SU-DHL-6 (cell line): Measurements from ENCODE around the gene SH3BGRL2.

Source experiments
- H2AFZ ChIP-seq: fragments of 200-600 bp; sonication (generic); 2 replicates; pipeline ENCODE4 v1.6.1; 2014; ENCODE audit warnings: low read depth, mild to moderate bottlenecking, moderate library complexity, mixed read lengths, antibody characterized with exemption, low read length; ENCODE audit not compliant: severe bottlenecking
- H3F3A ChIP-seq: fragments of 200-600 bp; shearing (Covaris generic); 2 replicates; pipeline ENCODE4 v1.6.0; 2016; ENCODE audit warnings: antibody characterized with exemption, mild to moderate bottlenecking; ENCODE audit not compliant: insufficient read depth
- H3K27ac ChIP-seq: fragments of 200-600 bp; sonication (generic); 2 replicates; pipeline ENCODE4 v1.5.1; 2016; ENCODE audit warnings: low read depth, mild to moderate bottlenecking, low read length, moderate library complexity, mixed read lengths
- H3K27me3 ChIP-seq: fragments of 200-600 bp; sonication (generic), shearing (Covaris generic); 2 replicates; pipeline ENCODE4 v1.6.0; 2014; ENCODE audit warnings: mild to moderate bottlenecking, low read length
- H3K36me3 ChIP-seq: fragments of 200-600 bp; sonication (generic); 2 replicates; pipeline ENCODE4 v1.6.1; 2014; ENCODE audit warnings: mild to moderate bottlenecking, low read length, mixed read lengths
- H3K4me2 ChIP-seq: fragments of 300-600, 200-600 bp; shearing (Covaris generic), sonication (generic); 2 replicates; pipeline ENCODE4 v1.6.0; 2014; ENCODE audit warnings: low read length, low read depth, mild to moderate bottlenecking; ENCODE audit not compliant: poor library complexity, severe bottlenecking
- H3K4me3 ChIP-seq: fragments of 200-600 bp; sonication (generic); 2 replicates; pipeline ENCODE4 v1.5.1; 2014; ENCODE audit warnings: antibody characterized with exemption, low read length, mild to moderate bottlenecking, mixed read lengths; ENCODE audit not compliant: insufficient read depth, poor library complexity, severe bottlenecking
- H3K79me2 ChIP-seq: fragments of 200-600 bp; sonication (generic); 2 replicates; pipeline ENCODE4 v1.6.1; 2014; ENCODE audit warnings: mild to moderate bottlenecking, low read length, moderate library complexity; ENCODE audit not compliant: insufficient read depth
- H3K9ac ChIP-seq: fragments of 200-600 bp; sonication (generic); 2 replicates; pipeline ENCODE4 v1.7.0; 2014; ENCODE audit warnings: mild to moderate bottlenecking, low read length
- H3K9me2 ChIP-seq: fragments of 200-600 bp; sonication (generic); replicated peaks from 2 replicates; pipeline ENCODE4 v1.6.1; 2014; ENCODE audit warnings: low read length; ENCODE audit not compliant: insufficient read depth
- H3K9me3 ChIP-seq: fragments of 200-600 bp; sonication (generic); 2 replicates; pipeline ENCODE4 v1.6.1; 2014; ENCODE audit warnings: low read length, mixed read lengths; ENCODE audit not compliant: insufficient read depth
- H4K20me1 ChIP-seq: fragments of 200-600 bp; sonication (generic); 2 replicates; pipeline ENCODE4 v1.6.1; 2014; ENCODE audit warnings: low read depth, mild to moderate bottlenecking, antibody characterized with exemption, low read length, moderate library complexity, mixed read lengths
- CTCF ChIP-seq: fragments of 200-600 bp; sonication (generic); IDR thresholded peaks from one replicate; pipeline ENCODE4 v1.5.1; 2017; ENCODE audit warnings: antibody characterized with exemption, mild to moderate bottlenecking, low read length, moderate library complexity; ENCODE audit not compliant: insufficient read depth, poor library complexity, severe bottlenecking
- EZH2phosphoT487 ChIP-seq: fragments of 200-600 bp; sonication (generic), shearing (Covaris generic); conservative IDR thresholded peaks from 2 replicates; pipeline ENCODE4 v1.6.1; 2018; ENCODE audit warnings: mild to moderate bottlenecking, antibody characterized with exemption, low read length, moderate library complexity, mixed read lengths

Gene SH3BGRL2

GRCh38 chr6:79625746-79626145 is 5.4 kb upstream of the SH3BGRL2 start:
- H3K4me3 ChIP-seq, result no peak overlapping the region
- H3K4me2 ChIP-seq, result no peak overlapping the region
- H3K27ac ChIP-seq, result no peak overlapping the region
- no peaks in the 10 kb centered on the region for H3K36me3 ChIP-seq
- no peak overlapping the region for H3K9ac ChIP-seq
- H3K9me3 ChIP-seq, result no peaks in the 10 kb centered on the region
- no peaks in the 10 kb centered on the region for H3K79me2 ChIP-seq
- H3K9me2 ChIP-seq, result no peaks in the 10 kb centered on the region
- H3F3A ChIP-seq, result no peaks in the 10 kb centered on the region
- no peaks in the 10 kb centered on the region for H4K20me1 ChIP-seq
- H3K27me3 ChIP-seq, result no peaks in the 10 kb centered on the region
- TF ChIP-seq EZH2phosphoT487 (no peak), CTCF (no peak)
- no peak overlapping the region for H2AFZ ChIP-seq

GRCh38 chr6:79626811-79627210 is 4.3 kb upstream of the SH3BGRL2 start:
- no peak overlapping the region for H3K4me2 ChIP-seq

GRCh38 chr6:79627422-79627821 is 3.7 kb upstream of the SH3BGRL2 start:
- Histone ChIP-seq H3K79me2 (no peaks in the 10 kb centered on the region), H4K20me1 (no peaks in the 10 kb centered on the region), H3F3A (no peaks in the 10 kb centered on the region), H3K27ac (no peak overlapping the region), H3K27me3 (no peaks in the 10 kb centered on the region), H3K9ac (no peak overlapping the region), H3K4me2 (no peak overlapping the region), H3K9me3 (no peaks in the 10 kb centered on the region), H3K36me3 (no peaks in the 10 kb centered on the region), H3K9me2 (no peaks in the 10 kb centered on the region), H3K4me3 (no peak overlapping the region), H2AFZ (no peak overlapping the region)
- TF ChIP-seq EZH2phosphoT487 (no peak), CTCF (no peak)

More at GRCh38 chr6:79626811-79627210, 4.3 kb upstream of the SH3BGRL2 start:
- Histone ChIP-seq H3K4me3 (no peak overlapping the region), H3K27me3 (no peaks in the 10 kb centered on the region), H3F3A (no peaks in the 10 kb centered on the region), H3K36me3 (no peaks in the 10 kb centered on the region), H3K27ac (no peak overlapping the region), H3K9ac (no peak overlapping the region), H3K9me2 (no peaks in the 10 kb centered on the region), H3K79me2 (no peaks in the 10 kb centered on the region), H4K20me1 (no peaks in the 10 kb centered on the region), H2AFZ (no peak overlapping the region), H3K9me3 (no peaks in the 10 kb centered on the region)
- no peak for TF ChIP-seq CTCF
- no peak for TF ChIP-seq EZH2phosphoT487
